HCT116 (cell line): ENCODE data around the gene PRR14. TPM values are rescaled to one million over a fixed set of nuclear protein-coding genes. Genes with fewer than 3 reads are reported as not detected.
A peak's percentile ranks its signal among the peaks of the same experiment; 100 is the strongest.

ENCODE experiments used
- ATAC-seq: fragments of 200-7000 bp; cut with Tn5 transposase; 2 replicates; pipeline ENCODE4 v1.9.1; 2020; ENCODE audit warnings: mild to moderate bottlenecking, moderate library complexity
- BruUV-seq: library from RNA; stranded (reverse); fragments of 400-500 nt; replicated peaks from 2 replicates; lab custom pipeline; 2021; lab: Mats Ljungman, UMichigan
- CTCF ChIA-PET: fragments of 300-600 bp; sonication (Branson Sonifier 250); formaldehyde crosslinking; loops from one replicate; lab custom pipeline; 2021; ENCODE audit warnings: antibody characterized with exemption; lab: Charles Lee
- POLR2A ChIA-PET: fragments of 300-600, 350-600 bp; sonication (Branson Sonifier 250); formaldehyde crosslinking; loops from one replicate; lab custom pipeline; 2021; ENCODE audit warnings: antibody characterized with exemption; lab: Charles Lee
- RAD21 ChIA-PET, 2 experiments: fragments of 300-600 bp; sonication (Branson Sonifier 250); formaldehyde crosslinking; loops; one replicate each; lab custom pipeline; 2023; ENCODE audit warnings: low total read pairs in 2 of 2; ENCODE audit not compliant: uncharacterized antibody in 2 of 2, unreplicated experiment in 2 of 2, low non-redundant PET in 1 of 2; lab: Charles Lee
- DNase-seq: peaks from one replicate; pipeline ENCODE4 v3.0.0-alpha.2; 2010; ENCODE audit warnings: low read depth, low spot score
- H2AFZ ChIP-seq: fragments of 200-600 bp; shearing (Covaris generic), sonication (generic); 2 replicates; pipeline ENCODE4 v1.6.1; 2017; ENCODE audit warnings: low read depth, mixed run types, mixed read lengths, antibody characterized with exemption, low read length; ENCODE audit not compliant: poor library complexity, severe bottlenecking
- H3K27ac ChIP-seq: 2 replicates; pipeline ENCODE4 v1.5.1; 2012; ENCODE audit warnings: low read depth, low read length
- H3K27me3 ChIP-seq: fragments of 200-600 bp; sonication (generic); 2 replicates; pipeline ENCODE4 v1.6.1; 2016; ENCODE audit warnings: mixed run types, low read length, mixed read lengths; ENCODE audit not compliant: insufficient read depth
- H3K36me3 ChIP-seq, 2 experiments: fragments of 200-500 bp in 1 of 2; fragments of 200-600 bp in 1 of 2; sonication (Bioruptor generic) in 1 of 2; sonication (generic) in 1 of 2; 2 replicates each; pipeline versions ENCODE4 v1.5.1 to v1.6.1; 2014 to 2016; ENCODE audit warnings: low read length in 2 of 2, inconsistent platforms in 1 of 2, mixed read lengths in 1 of 2, mixed run types in 1 of 2; ENCODE audit not compliant: insufficient read depth in 2 of 2, control insufficient read depth in 1 of 2
- H3K4me1 ChIP-seq, 2 experiments: fragments of 200-600 bp in 1 of 2; sonication (generic) in 1 of 2; 2 replicates each; pipeline versions ENCODE4 v1.5.1 to v1.6.1; 2012 to 2017; ENCODE audit warnings: low read length in 2 of 2, inconsistent platforms in 1 of 2, mild to moderate bottlenecking in 1 of 2, mixed read lengths in 1 of 2, mixed run types in 1 of 2, moderate library complexity in 1 of 2; ENCODE audit not compliant: insufficient read depth in 2 of 2, control insufficient read depth in 1 of 2
- H3K4me2 ChIP-seq: fragments of 200-600 bp; sonication (generic); 2 replicates; pipeline ENCODE4 v1.6.1; 2017; ENCODE audit warnings: mixed run types, low read length, mixed read lengths
- H3K4me3 ChIP-seq, 2 experiments: fragments of 200-600 bp in 1 of 2; sonication (generic) in 1 of 2; replicated peaks in 1 of 2; 2 replicates each; pipeline ENCODE4 v1.5.1; 2011 to 2016; ENCODE audit warnings: low read length in 2 of 2, control low read depth in 1 of 2, low read depth in 1 of 2, mild to moderate bottlenecking in 1 of 2, mixed read lengths in 1 of 2, mixed run types in 1 of 2
- H3K79me2 ChIP-seq: fragments of 200-600 bp; sonication (generic); 2 replicates; pipeline ENCODE4 v1.6.1; 2017; ENCODE audit warnings: mild to moderate bottlenecking, mixed run types, low read length, moderate library complexity, mixed read lengths; ENCODE audit not compliant: insufficient read depth
- H3K9ac ChIP-seq: fragments of 200-600 bp; sonication (generic); 2 replicates; pipeline ENCODE4 v1.6.1; 2016; ENCODE audit warnings: low read length, mixed read lengths
- H3K9me2 ChIP-seq: fragments of 200-600 bp; sonication (generic), shearing (Covaris generic); 2 replicates; pipeline ENCODE4 v1.6.1; 2017; ENCODE audit warnings: mixed run types, mild to moderate bottlenecking, moderate library complexity; ENCODE audit not compliant: insufficient read depth
- H3K9me3 ChIP-seq, 2 experiments: fragments of 200-500 bp in 1 of 2; fragments of 200-600 bp in 1 of 2; sonication (Bioruptor generic) in 1 of 2; sonication (generic) in 1 of 2; 2 replicates each; pipeline ENCODE4 v1.6.1; 2014 to 2017; ENCODE audit warnings: low read length in 2 of 2, mixed read lengths in 2 of 2, inconsistent platforms in 1 of 2, low read depth in 1 of 2, mild to moderate bottlenecking in 1 of 2, mixed run types in 1 of 2, moderate library complexity in 1 of 2; ENCODE audit not compliant: control insufficient read depth in 1 of 2, insufficient read depth in 1 of 2
- H4K20me1 ChIP-seq: fragments of 200-600 bp; sonication (generic), shearing (Covaris generic); 2 replicates; pipeline ENCODE4 v1.6.1; 2017; ENCODE audit warnings: mixed run types, mild to moderate bottlenecking, moderate library complexity; ENCODE audit not compliant: insufficient read depth
- CBX3 ChIP-seq: IDR thresholded peaks from 2 replicates; pipeline ENCODE4 v1.6.1; 2012; ENCODE audit warnings: low read depth
- EZH2phosphoT487 ChIP-seq: fragments of 200-600 bp; IDR thresholded peaks from 2 replicates; pipeline ENCODE4 v1.6.1; 2018; ENCODE audit warnings: antibody characterized with exemption, borderline replicate concordance
- JUND ChIP-seq: IDR thresholded peaks from 2 replicates; pipeline ENCODE4 v1.6.1; 2012
- POLR2A ChIP-seq: IDR thresholded peaks from 2 replicates; pipeline ENCODE4 v1.7.0; 2011; ENCODE audit warnings: borderline replicate concordance; ENCODE audit not compliant: insufficient read depth, insufficient read length; ENCODE audit errors: extremely low read depth
- POLR2AphosphoS5 ChIP-seq: IDR thresholded peaks from 2 replicates; pipeline ENCODE4 v1.6.1; 2011; ENCODE audit warnings: mild to moderate bottlenecking, low read depth, low read length, moderate library complexity
- RAD21 ChIP-seq: IDR thresholded peaks from 2 replicates; pipeline ENCODE4 v1.6.1; 2012; ENCODE audit warnings: low read depth, mild to moderate bottlenecking
- REST ChIP-seq: IDR thresholded peaks from 2 replicates; pipeline ENCODE4 v1.6.1; 2012; ENCODE audit warnings: low read depth
- SRF ChIP-seq: IDR thresholded peaks from 2 replicates; pipeline ENCODE4 v1.6.1; 2012; ENCODE audit warnings: low read depth
- YY1 ChIP-seq: IDR thresholded peaks from 2 replicates; pipeline ENCODE4 v1.6.1; 2011; ENCODE audit warnings: low read length, low read depth, moderate library complexity, mild to moderate bottlenecking; ENCODE audit not compliant: insufficient replicate concordance; ENCODE audit errors: extremely low read depth
- ZBTB33 ChIP-seq: IDR thresholded peaks from 2 replicates; pipeline ENCODE4 v1.6.1; 2011; ENCODE audit warnings: mild to moderate bottlenecking, low read length, moderate library complexity; ENCODE audit not compliant: insufficient replicate concordance; ENCODE audit errors: extremely low read depth
- ZNF274 ChIP-seq: fragments of 200-500 bp; sonication (Bioruptor generic); IDR thresholded peaks from 2 replicates; pipeline ENCODE4 v1.6.1; 2014; ENCODE audit warnings: mild to moderate bottlenecking, low read depth, low read length, inconsistent platforms
- intact Hi-C: fragments of 100-400 bp; cut with micrococcal nuclease; formaldehyde crosslinking; loops from 2 replicates; pipeline ENCODE4 v1.10.0; 2022
- total RNA-seq: library from RNA; stranded (reverse); gene quantifications from one replicate; pipeline ENCODE4 v1.2.1, GENCODE V29; 2021; ENCODE audit not compliant: unreplicated experiment

PRR14 gene
- total RNA-seq, 1 experiment from 2014 or later, result 56.2 TPM

- intact Hi-C loops, result no loop called here
- TSS peak; percentile 25 for BruUV-seq
- peak overlapping the region; percentile 90 for H3K9ac ChIP-seq
- H3K27me3 ChIP-seq, result no peaks in the 10 kb centered on the region
- ChIA-PET POLR2A (interaction anchor here (1.5 kb wide), 1 partner anchor 36 kb away, joined by 3 read pairs; no protein-coding TSS in a partner anchor), CTCF (interaction anchor here (1.2 to 2.4 kb wide), 2 partner anchors 34 to 231 kb away, joined by 3 to 9 read pairs; partner anchors contain the start of gene DCTPP1), RAD21 (no interaction called here)
- peak overlapping the region; percentile 80 for H3K4me2 ChIP-seq
- no peaks in the 10 kb centered on the region for H3K9me3 ChIP-seq
- ATAC-seq, result no peak
- TF ChIP-seq CBX3 (no peak), ZBTB33 (no peak), POLR2A (no peak), POLR2AphosphoS5 (no peak), REST (no peak), SRF (no peak), JUND (no peak), YY1 (no peak), RAD21 (no peak), EZH2phosphoT487 (no peak), ZNF274 (no peak)
- H3K4me3 ChIP-seq, result peak overlapping the region; percentile 88 to 94
- H3K4me1 ChIP-seq, result peaks cover 18 to 24% of the 10 kb centered on the region in 2 experiments
- H4K20me1 ChIP-seq, result no peaks in the 10 kb centered on the region
- no peaks in the 10 kb centered on the region for H3K9me2 ChIP-seq
- peak overlapping the region; percentile 97 for H3K27ac ChIP-seq
- no peak for DNase-seq
- no peak overlapping the region for H2AFZ ChIP-seq
- peaks cover 23 to 25% of the 10 kb centered on the region in 2 experiments for H3K36me3 ChIP-seq
- H3K79me2 ChIP-seq, result peaks cover 42% of the 10 kb centered on the region
Measured at GRCh38 chr16:30660424-30661261, 9.9 kb downstream of the PRR14 start.
